Astrocyte (in vitro differentiated cells and primary cell): ENCODE measurements around the gene NFKBIL1. TPM values are rescaled to one million over a fixed set of nuclear protein-coding genes. Genes with fewer than 3 reads are reported as not detected.

Experiments
- DNase-seq: peaks from one replicate; pipeline ENCODE4 v3.0.0-alpha.2; 2010; ENCODE audit warnings: low read depth
- FAIRE-seq: peaks from 2 replicates; lab custom pipeline; 2011; peaks lifted over from hg19 to GRCh38; lab: Jason Lieb, UNC
- H2AFZ ChIP-seq: 2 replicates; pipeline ENCODE4 v1.6.0; 2012; ENCODE audit warnings: low read depth, low read length, inconsistent platforms
- H3K27ac ChIP-seq: 2 replicates; pipeline ENCODE4 v1.5.1; 2011; ENCODE audit warnings: low read depth, low read length, inconsistent platforms
- H3K27me3 ChIP-seq: 2 replicates; pipeline ENCODE4 v1.6.0; 2011; ENCODE audit warnings: low read length, inconsistent platforms; ENCODE audit not compliant: insufficient read depth
- H3K36me3 ChIP-seq: 2 replicates; pipeline ENCODE4 v1.5.1; 2011; ENCODE audit warnings: low read length, inconsistent platforms; ENCODE audit not compliant: insufficient read depth
- H3K4me1 ChIP-seq: 2 replicates; pipeline ENCODE4 v1.5.1; 2011; ENCODE audit warnings: low read length, inconsistent platforms; ENCODE audit not compliant: insufficient read depth
- H3K4me2 ChIP-seq: 2 replicates; pipeline ENCODE4 v1.6.0; 2012; ENCODE audit warnings: low read length, inconsistent platforms
- H3K4me3 ChIP-seq: 2 replicates; pipeline ENCODE4 v1.5.1; 2011; ENCODE audit warnings: low read depth, mild to moderate bottlenecking, low read length, inconsistent platforms; ENCODE audit not compliant: insufficient read depth
- H3K79me2 ChIP-seq: 2 replicates; pipeline ENCODE4 v1.6.0; 2012; ENCODE audit warnings: mild to moderate bottlenecking, low read length, inconsistent platforms; ENCODE audit not compliant: insufficient read depth
- H3K9ac ChIP-seq: 2 replicates; pipeline ENCODE4 v1.6.0; 2012; ENCODE audit warnings: mild to moderate bottlenecking, low read length, inconsistent platforms
- H3K9me3 ChIP-seq: 2 replicates; pipeline ENCODE4 v1.5.1; 2012; ENCODE audit warnings: low read depth, mild to moderate bottlenecking, low read length, inconsistent platforms; ENCODE audit not compliant: insufficient read depth
- H4K20me1 ChIP-seq: 2 replicates; pipeline ENCODE4 v1.6.0; 2012; ENCODE audit warnings: low read length, inconsistent platforms; ENCODE audit not compliant: insufficient read depth
- H3K27ac Mint-ChIP-seq: one replicate; pipeline ENCODE4 v1.8.0; 2021; ENCODE audit warnings: mild to moderate bottlenecking, mixed read lengths; ENCODE audit not compliant: unreplicated experiment
- H3K27me3 Mint-ChIP-seq: one replicate; pipeline ENCODE4 v1.8.0; 2021; ENCODE audit warnings: low read depth, mixed read lengths; ENCODE audit not compliant: unreplicated experiment
- H3K36me3 Mint-ChIP-seq: one replicate; pipeline ENCODE4 v1.8.0; 2021; ENCODE audit warnings: low read depth, mixed read lengths; ENCODE audit not compliant: unreplicated experiment
- H3K4me1 Mint-ChIP-seq: one replicate; pipeline ENCODE4 v1.8.0; 2021; ENCODE audit warnings: low read depth, mixed read lengths; ENCODE audit not compliant: unreplicated experiment
- H3K4me3 Mint-ChIP-seq: one replicate; pipeline ENCODE4 v1.8.0; 2021; ENCODE audit warnings: mild to moderate bottlenecking, moderate library complexity, mixed read lengths; ENCODE audit not compliant: unreplicated experiment
- H3K9me3 Mint-ChIP-seq: one replicate; pipeline ENCODE4 v1.8.0; 2021; ENCODE audit warnings: mild to moderate bottlenecking, mixed read lengths; ENCODE audit not compliant: unreplicated experiment
- EZH2 ChIP-seq: IDR thresholded peaks from 2 replicates; pipeline ENCODE4 v1.6.1; 2012; ENCODE audit warnings: mild to moderate bottlenecking, low read length, inconsistent platforms; ENCODE audit not compliant: insufficient read depth
- total RNA-seq: library from RNA; stranded (reverse); gene quantifications from 2 replicates; pipeline ENCODE4 v1.2.1, GENCODE V29; 2021
- TF ChIP-seq, protein P1 (sequence below): IDR thresholded peaks from 2 replicates; pipeline ENCODE4 v1.5.1; 2011; ENCODE audit warnings: low read depth, mild to moderate bottlenecking, inconsistent platforms, low read length, moderate library complexity; ENCODE audit not compliant: insufficient read depth

NFKBIL1 gene
- total RNA-seq, 1 donor from 2014 or later: 20.4 TPM

DNA sequence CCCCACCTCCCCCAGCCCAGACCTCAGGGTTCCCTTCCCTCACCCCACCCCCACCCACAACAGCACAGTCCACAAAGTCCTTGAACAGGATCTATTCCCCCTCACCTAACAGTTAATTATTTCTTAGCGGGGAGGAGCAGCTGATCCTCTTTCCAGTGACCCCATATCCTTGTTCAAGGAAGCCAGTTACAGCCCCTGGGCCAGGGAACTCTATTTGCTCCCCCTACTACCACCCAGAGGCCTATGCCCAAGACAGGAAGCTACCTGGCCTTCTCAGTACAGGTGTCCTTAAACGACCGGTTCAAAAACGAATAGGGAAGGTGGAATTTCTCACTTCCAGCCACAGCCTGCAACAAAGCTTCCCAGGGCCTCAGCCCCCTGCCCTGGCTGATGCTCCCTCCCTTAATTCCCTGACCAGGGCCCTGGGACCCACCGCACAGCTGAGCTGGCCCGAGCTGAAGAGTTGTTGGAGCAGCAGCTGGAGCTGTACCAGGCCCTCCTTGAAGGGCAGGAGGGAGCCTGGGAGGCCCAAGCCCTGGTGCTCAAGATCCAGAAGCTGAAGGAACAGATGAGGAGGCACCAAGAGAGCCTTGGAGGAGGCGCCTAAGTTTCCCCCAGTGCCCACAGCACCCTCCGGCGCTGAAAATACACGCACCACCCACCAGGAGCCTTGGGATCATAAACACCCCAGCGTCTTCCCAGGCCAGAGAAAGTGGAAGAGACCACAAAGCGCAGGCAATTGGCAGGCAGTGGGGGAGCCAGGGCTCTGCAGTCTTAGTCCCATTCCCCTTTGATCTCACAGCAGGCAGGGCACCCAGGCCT, 17.9 kb upstream of the NFKBIL1 start:
- no peak overlapping the region for H3K9ac ChIP-seq
- no peak overlapping the region for H3K27ac Mint-ChIP-seq
- peaks cover 7% of the 10 kb centered on the region for H3K4me1 Mint-ChIP-seq
- FAIRE-seq: no peak
- DNase-seq: no peak
- H3K36me3 ChIP-seq: peaks cover 39% of the 10 kb centered on the region
- H3K27me3 ChIP-seq: no peaks in the 10 kb centered on the region
- peaks cover 6% of the 10 kb centered on the region for H3K36me3 Mint-ChIP-seq
- H3K9me3 Mint-ChIP-seq: no peaks in the 10 kb centered on the region
- H3K9me3 ChIP-seq: no peaks in the 10 kb centered on the region
- H3K79me2 ChIP-seq: peaks cover 16% of the 10 kb centered on the region
- H3K4me3 Mint-ChIP-seq: no peak overlapping the region
- H3K27ac ChIP-seq: no peak overlapping the region
- no peak overlapping the region for H3K4me2 ChIP-seq
- no peak overlapping the region for H2AFZ ChIP-seq
- TF ChIP-seq, protein P1, sequence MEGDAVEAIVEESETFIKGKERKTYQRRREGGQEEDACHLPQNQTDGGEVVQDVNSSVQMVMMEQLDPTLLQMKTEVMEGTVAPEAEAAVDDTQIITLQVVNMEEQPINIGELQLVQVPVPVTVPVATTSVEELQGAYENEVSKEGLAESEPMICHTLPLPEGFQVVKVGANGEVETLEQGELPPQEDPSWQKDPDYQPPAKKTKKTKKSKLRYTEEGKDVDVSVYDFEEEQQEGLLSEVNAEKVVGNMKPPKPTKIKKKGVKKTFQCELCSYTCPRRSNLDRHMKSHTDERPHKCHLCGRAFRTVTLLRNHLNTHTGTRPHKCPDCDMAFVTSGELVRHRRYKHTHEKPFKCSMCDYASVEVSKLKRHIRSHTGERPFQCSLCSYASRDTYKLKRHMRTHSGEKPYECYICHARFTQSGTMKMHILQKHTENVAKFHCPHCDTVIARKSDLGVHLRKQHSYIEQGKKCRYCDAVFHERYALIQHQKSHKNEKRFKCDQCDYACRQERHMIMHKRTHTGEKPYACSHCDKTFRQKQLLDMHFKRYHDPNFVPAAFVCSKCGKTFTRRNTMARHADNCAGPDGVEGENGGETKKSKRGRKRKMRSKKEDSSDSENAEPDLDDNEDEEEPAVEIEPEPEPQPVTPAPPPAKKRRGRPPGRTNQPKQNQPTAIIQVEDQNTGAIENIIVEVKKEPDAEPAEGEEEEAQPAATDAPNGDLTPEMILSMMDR: no peak
- no peak for TF ChIP-seq EZH2
- H4K20me1 ChIP-seq: peaks cover 68% of the 10 kb centered on the region
- peaks cover 8% of the 10 kb centered on the region for H3K4me1 ChIP-seq
- no peaks in the 10 kb centered on the region for H3K27me3 Mint-ChIP-seq
- H3K4me3 ChIP-seq: no peak overlapping the region

DNA sequence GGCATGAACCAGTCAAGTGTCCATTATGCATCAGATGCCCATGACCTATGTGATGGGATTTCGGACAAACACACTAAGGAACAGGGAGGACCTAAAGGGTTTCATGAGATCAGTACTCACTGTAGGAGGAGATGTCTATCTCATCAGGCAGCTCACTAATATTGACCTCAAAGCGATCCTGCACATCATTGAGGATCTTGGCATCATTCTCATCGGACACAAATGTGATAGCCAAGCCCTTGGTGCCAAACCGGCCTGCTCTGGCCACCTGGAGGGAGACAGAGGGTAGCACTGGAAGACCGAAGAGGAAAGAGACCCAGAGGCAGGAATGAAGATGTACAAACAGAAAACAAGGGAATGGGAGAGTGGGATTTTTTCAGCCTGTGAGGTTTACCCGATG, 16.7 kb upstream of the NFKBIL1 start:
- Histone ChIP-seq H3K27ac (no peak overlapping the region), H3K27me3 (no peaks in the 10 kb centered on the region), H3K9ac (no peak overlapping the region), H3K79me2 (peaks cover 27% of the 10 kb centered on the region), H2AFZ (no peak overlapping the region), H3K4me2 (no peak overlapping the region), H4K20me1 (peaks cover 80% of the 10 kb centered on the region), H3K9me3 (no peaks in the 10 kb centered on the region), H3K4me1 (peaks cover 7% of the 10 kb centered on the region), H3K36me3 (peaks cover 50% of the 10 kb centered on the region), H3K4me3 (no peak overlapping the region)
- FAIRE-seq: no peak
- DNase-seq: no peak
- no peaks in the 10 kb centered on the region for H3K27me3 Mint-ChIP-seq
- H3K9me3 Mint-ChIP-seq: no peaks in the 10 kb centered on the region
- H3K27ac Mint-ChIP-seq: no peak overlapping the region
- peaks cover 11% of the 10 kb centered on the region for H3K36me3 Mint-ChIP-seq
- TF ChIP-seq, protein P1: no peak
- no peak for TF ChIP-seq EZH2
- no peak overlapping the region for H3K4me3 Mint-ChIP-seq
- peaks cover 8% of the 10 kb centered on the region for H3K4me1 Mint-ChIP-seq

DNA sequence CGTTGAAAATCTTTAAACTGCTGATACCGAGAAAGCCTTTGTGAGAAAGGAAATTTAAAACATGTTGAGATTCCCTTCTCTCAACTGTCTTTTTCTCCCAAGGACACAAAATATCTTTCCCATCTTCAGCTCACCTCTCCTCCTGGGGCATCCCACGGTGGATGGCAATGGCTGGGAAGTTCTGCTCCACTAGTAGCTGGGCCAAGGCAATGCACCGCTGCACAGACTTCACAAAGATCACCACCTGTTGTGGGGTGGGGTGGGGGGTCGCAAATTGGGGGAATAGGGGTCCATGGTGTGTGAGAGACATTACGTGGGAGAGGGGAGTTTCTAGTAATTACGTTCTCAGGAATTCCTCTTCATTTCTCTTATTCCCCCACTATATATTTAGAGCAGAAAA, 16.2 kb upstream of the NFKBIL1 start:
- H3K36me3 ChIP-seq: peaks cover 55% of the 10 kb centered on the region
- no peak overlapping the region for H3K9ac ChIP-seq
- H3K27me3 ChIP-seq: no peaks in the 10 kb centered on the region
- no peak overlapping the region for H2AFZ ChIP-seq
- no peak overlapping the region for H3K27ac ChIP-seq
- H4K20me1 ChIP-seq: peaks cover 80% of the 10 kb centered on the region
- peaks cover 15% of the 10 kb centered on the region for H3K36me3 Mint-ChIP-seq
- no peak for FAIRE-seq
- peaks cover 8% of the 10 kb centered on the region for H3K4me1 Mint-ChIP-seq
- H3K9me3 ChIP-seq: no peaks in the 10 kb centered on the region
- no peaks in the 10 kb centered on the region for H3K27me3 Mint-ChIP-seq
- peaks cover 32% of the 10 kb centered on the region for H3K79me2 ChIP-seq
- DNase-seq: no peak
- TF ChIP-seq EZH2: no peak
- TF ChIP-seq, protein P1: no peak
- peaks cover 2% of the 10 kb centered on the region for H3K4me1 ChIP-seq
- no peaks in the 10 kb centered on the region for H3K9me3 Mint-ChIP-seq
- no peak overlapping the region for H3K4me3 ChIP-seq
- no peak overlapping the region for H3K4me3 Mint-ChIP-seq
- H3K27ac Mint-ChIP-seq: no peak overlapping the region
- H3K4me2 ChIP-seq: no peak overlapping the region
